GM23248 (cell line): Measurements from ENCODE around the gene SLC6A1. TPM values are rescaled to one million over a fixed set of nuclear protein-coding genes. Genes with fewer than 3 reads are reported as not detected.
A peak's percentile ranks its signal among the peaks of the same experiment; 100 is the strongest.

Experiments used
- DNase-seq: peaks from one replicate; pipeline ENCODE4 v3.0.0-alpha.2; 2015
- H2AFZ ChIP-seq: fragments of 200-600 bp; sonication (generic); 2 replicates; pipeline ENCODE4 v1.6.1; 2016; ENCODE audit warnings: antibody characterized with exemption
- H3F3A ChIP-seq: fragments of 200-600 bp; sonication (generic); 2 replicates; pipeline ENCODE4 v1.6.1; 2016; ENCODE audit warnings: mild to moderate bottlenecking, antibody characterized with exemption, mixed run types; ENCODE audit not compliant: insufficient read depth
- H3K27ac ChIP-seq: fragments of 200-600 bp; sonication (generic); 2 replicates; pipeline ENCODE4 v1.5.1; 2016; ENCODE audit warnings: mild to moderate bottlenecking
- H3K27me3 ChIP-seq: fragments of 200-600 bp; sonication (generic); replicated peaks from 2 replicates; pipeline ENCODE4 v1.6.1; 2016; ENCODE audit warnings: mild to moderate bottlenecking; ENCODE audit not compliant: insufficient read depth
- H3K36me3 ChIP-seq: fragments of 200-600 bp; sonication (generic); 2 replicates; pipeline ENCODE4 v1.6.1; 2016; ENCODE audit warnings: low read depth, mild to moderate bottlenecking
- H3K4me1 ChIP-seq: fragments of 200-600 bp; sonication (generic); 2 replicates; pipeline ENCODE4 v1.6.1; 2016; ENCODE audit warnings: mild to moderate bottlenecking; ENCODE audit not compliant: insufficient read depth
- H3K4me2 ChIP-seq: fragments of 200-600 bp; sonication (generic); one replicate; pipeline ENCODE4 v1.6.1; 2016; ENCODE audit warnings: mild to moderate bottlenecking; ENCODE audit not compliant: unreplicated experiment
- H3K4me3 ChIP-seq: fragments of 200-600 bp; sonication (generic); 2 replicates; pipeline ENCODE4 v1.5.1; 2016; ENCODE audit warnings: mild to moderate bottlenecking
- H3K79me2 ChIP-seq: fragments of 200-600 bp; sonication (generic); 2 replicates; pipeline ENCODE4 v1.6.1; 2016; ENCODE audit warnings: mild to moderate bottlenecking; ENCODE audit not compliant: insufficient read depth
- H3K9ac ChIP-seq: fragments of 200-600 bp; sonication (generic); 2 replicates; pipeline ENCODE4 v1.6.1; 2016; ENCODE audit warnings: mild to moderate bottlenecking
- H3K9me2 ChIP-seq: fragments of 200-600 bp; sonication (generic); 2 replicates; pipeline ENCODE4 v1.6.1; 2016; ENCODE audit warnings: mixed run types, mild to moderate bottlenecking, moderate library complexity; ENCODE audit not compliant: insufficient read depth
- H3K9me3 ChIP-seq: fragments of 200-600 bp; sonication (generic); one replicate; pipeline ENCODE4 v1.6.1; 2017; ENCODE audit warnings: low read depth
- H4K20me1 ChIP-seq: fragments of 200-600 bp; sonication (generic); 2 replicates; pipeline ENCODE4 v1.6.0; 2016; ENCODE audit not compliant: insufficient read depth
- EZH2 ChIP-seq: fragments of 200-600 bp; sonication (generic); IDR thresholded peaks from 2 replicates; pipeline ENCODE4 v1.6.1; 2018; ENCODE audit warnings: antibody characterized with exemption, mild to moderate bottlenecking; ENCODE audit not compliant: insufficient read depth, poor library complexity, severe bottlenecking
- EZH2phosphoT487 ChIP-seq: fragments of 200-600 bp; sonication (generic); IDR thresholded peaks from 2 replicates; pipeline ENCODE4 v1.6.1; 2018; ENCODE audit warnings: antibody characterized with exemption, moderate library complexity, mild to moderate bottlenecking, low read depth; ENCODE audit not compliant: insufficient read depth
- WGBS, 2 experiments: methylation state at CpG; one replicate each; pipeline ENCODE4 v1.1.6; 2015 to 2017; ENCODE audit warnings: low lambda C conversion rate in 2 of 2, low coverage in 1 of 2; ENCODE audit errors: missing lambda C conversion rate in 2 of 2; 5-methylcytosine and 5-hydroxymethylcytosine counted together
- in situ Hi-C: fragments of 300-500 bp; cut with MboI; formaldehyde crosslinking; loops from 2 replicates; pipeline ENCODE4 v1.15.0; 2020
- polyA plus RNA-seq: library from polyadenylated mRNA; unstranded; fragments of >200 nt; fragmentation: Nextera tagmentation; extraction: Ambion mirVana; gene quantifications from 2 replicates; pipeline ENCODE4 v1.2.1, GENCODE V29; 2016
- total RNA-seq: library from RNA; depleted of rRNA; stranded (reverse); fragments of >200 nt; shearing (Covaris generic); gene quantifications from 2 replicates; pipeline ENCODE4 v1.2.3, GENCODE V29; 2014; rRNA removed

The SLC6A1 gene
- not detected in 2 replicates for total RNA-seq
- polyA plus RNA-seq: not detected in 2 replicates

GRCh38 chr3:10992017-10992942 is at the start of gene SLC6A1:
TSS of gene SLC6A1 (plus strand) at chr3:10992748. CDS start at chr3:11017212, 24,464 bp downstream.
- Histone ChIP-seq H3K4me2 (no peak within 1 kb of the TSS), H2AFZ (no peak within 1 kb of the TSS), H3K9ac (no peak within 1 kb of the TSS), H3K9me3 (no peaks in the 10 kb centered on the region), H3K36me3 (no peaks in the 10 kb centered on the region), H3K27ac (no peak within 1 kb of the TSS), H3K9me2 (no peaks in the 10 kb centered on the region), H3F3A (no peaks in the 10 kb centered on the region), H3K27me3 (peaks cover 61% of the 10 kb centered on the region), H3K79me2 (no peaks in the 10 kb centered on the region), H3K4me3 (no peak within 1 kb of the TSS), H4K20me1 (no peaks in the 10 kb centered on the region), H3K4me1 (no peaks in the 10 kb centered on the region)
- WGBS, 2 experiments: 3 to 5% methylated on average over 33 to 61 of the region's 69 CpGs
- TF ChIP-seq EZH2phosphoT487: no peak
- peak; percentile 42 for TF ChIP-seq EZH2
- DNase-seq: peak; percentile 13
- in situ Hi-C loops: no loop called here

GRCh38 chr3:10944866-10945265 is 47.7 kb upstream of the SLC6A1 start:
- no peaks in the 10 kb centered on the region for H3K9me3 ChIP-seq
- no peak overlapping the region for H2AFZ ChIP-seq
- no peak overlapping the region for H3K4me2 ChIP-seq
- no peaks in the 10 kb centered on the region for H3K4me1 ChIP-seq
- H3F3A ChIP-seq: no peaks in the 10 kb centered on the region
- H3K36me3 ChIP-seq: no peaks in the 10 kb centered on the region
- no peaks in the 10 kb centered on the region; the same call in 1 of the 2 replicates for H3K27me3 ChIP-seq
- TF ChIP-seq EZH2 (no peak), EZH2phosphoT487 (no peak)
- H3K27ac ChIP-seq: no peak overlapping the region
- DNase-seq: no peak
- WGBS, 2 experiments: 66 to 69% methylated on average over 8 of the region's 8 CpGs
- H3K79me2 ChIP-seq: no peaks in the 10 kb centered on the region
- H4K20me1 ChIP-seq: no peaks in the 10 kb centered on the region
- H3K4me3 ChIP-seq: no peak overlapping the region
- no peaks in the 10 kb centered on the region for H3K9me2 ChIP-seq
- in situ Hi-C loops: loop anchor here (10.0 kb wide), 1 partner anchor 390 kb away; no protein-coding TSS in a partner anchor
- no peak overlapping the region for H3K9ac ChIP-seq

DNA sequence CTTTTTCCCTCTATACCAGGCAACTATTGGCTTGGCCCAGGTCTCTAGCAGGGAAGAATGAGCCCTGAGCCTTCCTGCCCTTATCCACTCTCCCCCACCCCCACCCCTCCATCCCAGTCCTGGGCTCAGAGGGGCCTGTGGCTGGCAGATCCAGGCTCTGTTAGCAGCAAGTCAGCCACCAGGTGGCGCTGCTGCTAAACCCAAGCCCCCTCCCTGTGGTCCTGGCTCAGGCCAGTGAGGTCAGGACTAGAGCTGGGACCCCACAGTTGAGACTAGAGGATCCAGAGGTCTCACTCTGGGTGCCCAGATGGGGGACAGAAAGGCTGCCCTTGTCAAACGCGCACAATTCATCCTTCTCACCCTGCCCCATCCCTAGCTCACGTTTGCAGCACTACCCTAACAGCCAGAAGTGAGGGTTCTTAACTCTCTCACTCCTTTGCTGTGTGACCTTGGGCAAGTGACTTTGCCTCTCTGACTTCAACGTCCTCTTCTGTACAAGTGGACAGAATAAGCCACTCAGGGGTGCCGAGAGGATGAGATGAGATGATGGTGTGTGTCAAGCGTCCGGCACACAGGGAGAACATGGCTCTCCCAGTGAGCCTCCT is 46.8 kb upstream of the SLC6A1 start:
- Histone ChIP-seq H3K36me3 (no peaks in the 10 kb centered on the region), H3F3A (no peaks in the 10 kb centered on the region), H2AFZ (no peak overlapping the region), H3K4me2 (no peak overlapping the region), H3K27me3 (no peaks in the 10 kb centered on the region; the same call in 1 of the 2 replicates), H3K4me1 (no peaks in the 10 kb centered on the region), H4K20me1 (no peaks in the 10 kb centered on the region), H3K9me2 (no peaks in the 10 kb centered on the region), H3K9ac (no peak overlapping the region), H3K79me2 (no peaks in the 10 kb centered on the region), H3K27ac (no peak overlapping the region), H3K4me3 (no peak overlapping the region), H3K9me3 (no peaks in the 10 kb centered on the region)
- in situ Hi-C loops: loop anchor here (10.0 kb wide), 1 partner anchor 389 kb away; no protein-coding TSS in a partner anchor
- 56% methylated on average over 8 of the region's 8 CpGs for WGBS, 2 experiments
- peak; percentile 59 for DNase-seq
- TF ChIP-seq EZH2phosphoT487 (no peak), EZH2 (no peak)

DNA sequence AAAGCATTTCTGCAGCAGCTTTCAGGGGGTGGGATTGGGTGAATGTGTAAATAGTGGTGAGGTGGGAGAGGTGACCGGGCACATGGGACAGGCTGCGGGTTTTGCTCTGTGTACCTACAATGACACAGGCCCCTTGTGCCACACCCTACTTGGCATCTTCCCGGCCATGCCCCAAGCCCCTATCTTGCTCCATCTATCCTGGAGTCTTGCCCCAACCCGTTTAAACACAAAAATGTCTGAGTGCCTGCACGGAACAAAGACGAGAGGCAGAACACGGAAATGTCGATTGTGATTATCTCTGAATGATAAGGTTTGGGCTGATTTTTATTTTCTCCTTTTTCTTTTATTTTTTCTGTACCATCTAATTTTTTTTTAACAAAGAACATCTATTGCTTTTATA is 46.0 kb upstream of the SLC6A1 start:
- H2AFZ ChIP-seq: no peak overlapping the region
- 56 to 59% methylated on average over 8 of the region's 8 CpGs for WGBS, 2 experiments
- no peaks in the 10 kb centered on the region for H3K9me3 ChIP-seq
- H3K4me2 ChIP-seq: no peak overlapping the region
- H4K20me1 ChIP-seq: no peaks in the 10 kb centered on the region
- TF ChIP-seq EZH2phosphoT487 (no peak), EZH2 (no peak)
- H3K9ac ChIP-seq: no peak overlapping the region
- in situ Hi-C loops: loop anchor here (10.0 kb wide), 1 partner anchor 388 kb away; no protein-coding TSS in a partner anchor
- H3K36me3 ChIP-seq: no peaks in the 10 kb centered on the region
- no peaks in the 10 kb centered on the region for H3K9me2 ChIP-seq
- H3K27me3 ChIP-seq: no peaks in the 10 kb centered on the region; the same call in 1 of the 2 replicates
- H3K4me3 ChIP-seq: no peak overlapping the region
- H3K79me2 ChIP-seq: no peaks in the 10 kb centered on the region
- no peak overlapping the region for H3K27ac ChIP-seq
- H3K4me1 ChIP-seq: no peaks in the 10 kb centered on the region
- no peaks in the 10 kb centered on the region for H3F3A ChIP-seq
- no peak for DNase-seq
